HG02884 (cell line): Measurements from ENCODE around the gene DENND4B.
"Not testable (repeated sequence)": the region's sequence is repeated elsewhere in the genome, so short reads cannot be mapped to it uniquely, and the experiment has no call there.

Source experiments
- ATAC-seq: cut with Tn5 transposase; IDR thresholded peaks from one replicate; pipeline ENCODE4 v1.9.1; 2021; ENCODE audit warnings: mild to moderate bottlenecking, moderate library complexity; ENCODE audit not compliant: unreplicated experiment

Gene DENND4B

GRCh38 chr1:153946622-153947241 is at the start of gene DENND4B:
TSS of gene DENND4B (minus strand) at chr1:153946718. CDS start at chr1:153944374, 2,344 bp downstream.
- ATAC-seq = peak; percentile 56

- ATAC-seq = no peak
Observed at GRCh38 chr1:153995640-153996039, 49.1 kb upstream of the DENND4B start.

GRCh38 chr1:153995202-153995601 is 48.7 kb upstream of the DENND4B start:
- ATAC-seq = no peak

GRCh38 chr1:153991806-153992205 is 45.3 kb upstream of the DENND4B start:
- no peak for ATAC-seq

- no peak for ATAC-seq
Observed at GRCh38 chr1:153991151-153991630, 44.7 kb upstream of the DENND4B start.

GRCh38 chr1:153990468-153991150 is 44.1 kb upstream of the DENND4B start, which contains the start of gene RPS27:
TSS of gene RPS27 (plus strand) at chr1:153990762. CDS start at chr1:153990797, 35 bp downstream.
- ATAC-seq = peak; percentile 67

- ATAC-seq = no peak
Observed at GRCh38 chr1:153987621-153988020, 41.1 kb upstream of the DENND4B start.

GRCh38 chr1:153985941-153986761 is 39.6 kb upstream of the DENND4B start, which contains the start of gene RAB13:
TSS of gene RAB13 (minus strand) at chr1:153986339. CDS start at chr1:153986236, 103 bp downstream.
- no peak for ATAC-seq

- ATAC-seq = no peak
Observed at GRCh38 chr1:153985341-153985912, 38.9 kb upstream of the DENND4B start.

GRCh38 chr1:153984123-153984894 is 37.8 kb upstream of the DENND4B start:
- ATAC-seq = no peak

- ATAC-seq = not testable (repeated sequence)
Observed at GRCh38 chr1:153981735-153982134, 35.2 kb upstream of the DENND4B start.

- not testable (repeated sequence) for ATAC-seq
Observed at GRCh38 chr1:153979091-153979490, 32.6 kb upstream of the DENND4B start.

- no peak for ATAC-seq
Observed at GRCh38 chr1:153978274-153978909, 31.9 kb upstream of the DENND4B start.

- peak; percentile 75 for ATAC-seq
Observed at GRCh38 chr1:153977250-153978240, 31.0 kb upstream of the DENND4B start, which contains the start of gene JTB. TSS of gene JTB (minus strand) at chr1:153977674. CDS start at chr1:153977252, 422 bp downstream.

GRCh38 chr1:153976819-153977249 is 30.3 kb upstream of the DENND4B start:
- no peak for ATAC-seq

- no peak for ATAC-seq
Observed at GRCh38 chr1:153973525-153973924, 27.0 kb upstream of the DENND4B start.

- no peak for ATAC-seq
Observed at GRCh38 chr1:153973071-153973470, 26.6 kb upstream of the DENND4B start.

GRCh38 chr1:153970346-153970745 is 23.8 kb upstream of the DENND4B start:
- no peak for ATAC-seq
